ENCODE results near the gene IGSF6.

IGSF6 gene

GRCh38 chr16:21593530-21594289 lies 58.7 kb downstream of the IGSF6 start:
- TF ChIP-seq REST (IDR thresholded peaks at IDR 0.05; ENCODE audit: insufficient read depth in 1 of 2, low read depth in 2 of 2, low read length in 2 of 2) (no peak), TAF1 (IDR thresholded peaks at IDR 0.05; ENCODE audit: borderline replicate concordance, insufficient read depth, low read length) (no peak), FOXP2 (optimal IDR thresholded peaks at IDR 0.05; ENCODE audit: borderline replicate concordance, extremely low read depth, extremely low read length, insufficient read depth) (no peak), POLR2AphosphoS5 (IDR thresholded peaks at IDR 0.05; ENCODE audit: low read depth, low read length) (no peak), SIN3A (IDR thresholded peaks at IDR 0.05; ENCODE audit: borderline replicate concordance, insufficient read depth, low read length) (no peak)

GRCh38 chr16:21592191-21592590 lies 60.2 kb downstream of the IGSF6 start:
- no peak for TF ChIP-seq FOXP2 (optimal IDR thresholded peaks at IDR 0.05; ENCODE audit: borderline replicate concordance, extremely low read depth, extremely low read length, insufficient read depth)
- TF ChIP-seq REST (IDR thresholded peaks at IDR 0.05; ENCODE audit: insufficient read depth in 1 of 2, low read depth in 2 of 2, low read length in 2 of 2), result no peak
- TF ChIP-seq SIN3A (IDR thresholded peaks at IDR 0.05; ENCODE audit: borderline replicate concordance, insufficient read depth, low read length), result no peak
- TF ChIP-seq TAF1 (IDR thresholded peaks at IDR 0.05; ENCODE audit: borderline replicate concordance, insufficient read depth, low read length), result no peak
- no peak for TF ChIP-seq POLR2AphosphoS5 (IDR thresholded peaks at IDR 0.05; ENCODE audit: low read depth, low read length)

DNA sequence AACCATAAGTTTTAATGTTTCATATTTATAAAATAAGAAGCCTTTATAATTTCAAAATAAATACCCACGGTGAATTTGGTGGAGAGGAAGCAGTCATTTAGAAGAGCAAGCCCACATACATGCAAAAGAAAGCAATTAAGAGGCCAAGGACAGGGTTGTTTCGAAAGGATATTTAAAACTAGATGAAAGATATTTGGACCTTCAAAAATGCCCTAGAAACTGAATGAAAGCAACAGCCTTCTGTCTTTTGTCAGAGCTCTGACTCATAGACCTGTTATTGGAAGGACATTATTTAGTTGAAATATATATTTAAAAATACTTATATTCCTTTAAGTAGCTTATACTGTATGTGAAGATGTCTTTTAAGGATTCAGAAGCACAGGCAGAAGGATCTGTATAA lies 61.6 kb downstream of the IGSF6 start:
- TF ChIP-seq POLR2AphosphoS5 (IDR thresholded peaks at IDR 0.05; ENCODE audit: low read depth, low read length) (no peak), REST (IDR thresholded peaks at IDR 0.05; ENCODE audit: insufficient read depth in 1 of 2, low read depth in 2 of 2, low read length in 2 of 2) (no peak), TAF1 (IDR thresholded peaks at IDR 0.05; ENCODE audit: borderline replicate concordance, insufficient read depth, low read length) (no peak), SIN3A (IDR thresholded peaks at IDR 0.05; ENCODE audit: borderline replicate concordance, insufficient read depth, low read length) (no peak), FOXP2 (optimal IDR thresholded peaks at IDR 0.05; ENCODE audit: borderline replicate concordance, extremely low read depth, extremely low read length, insufficient read depth) (no peak)

DNA sequence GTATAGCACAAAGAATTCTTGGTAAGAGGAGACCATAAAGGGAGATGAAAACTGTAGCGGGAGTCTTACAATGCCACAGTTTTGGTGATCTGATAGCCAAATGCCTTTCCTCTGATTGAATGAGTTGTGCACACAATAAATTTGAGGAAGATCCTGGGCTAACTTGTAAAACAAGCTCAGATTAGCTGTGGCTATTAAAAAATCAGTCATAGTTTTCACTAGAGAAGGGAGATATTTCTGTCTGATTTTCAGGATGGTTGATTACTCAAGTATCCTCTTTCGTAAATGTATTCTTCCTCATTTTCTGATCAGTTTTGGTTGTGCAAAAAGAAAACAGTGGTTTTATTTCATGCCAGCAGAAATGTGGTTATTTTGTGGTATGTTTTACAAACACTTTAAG lies 62.1 kb downstream of the IGSF6 start:
- TF ChIP-seq POLR2AphosphoS5 (IDR thresholded peaks at IDR 0.05; ENCODE audit: low read depth, low read length) (no peak), REST (IDR thresholded peaks at IDR 0.05; ENCODE audit: insufficient read depth in 1 of 2, low read depth in 2 of 2, low read length in 2 of 2) (no peak), SIN3A (IDR thresholded peaks at IDR 0.05; ENCODE audit: borderline replicate concordance, insufficient read depth, low read length) (no peak), FOXP2 (optimal IDR thresholded peaks at IDR 0.05; ENCODE audit: borderline replicate concordance, extremely low read depth, extremely low read length, insufficient read depth) (no peak), TAF1 (IDR thresholded peaks at IDR 0.05; ENCODE audit: borderline replicate concordance, insufficient read depth, low read length) (no peak)

Measured in PFSK-1 (cell line).